ENCODE data around the gene MST1.

MST1 gene

DNA sequence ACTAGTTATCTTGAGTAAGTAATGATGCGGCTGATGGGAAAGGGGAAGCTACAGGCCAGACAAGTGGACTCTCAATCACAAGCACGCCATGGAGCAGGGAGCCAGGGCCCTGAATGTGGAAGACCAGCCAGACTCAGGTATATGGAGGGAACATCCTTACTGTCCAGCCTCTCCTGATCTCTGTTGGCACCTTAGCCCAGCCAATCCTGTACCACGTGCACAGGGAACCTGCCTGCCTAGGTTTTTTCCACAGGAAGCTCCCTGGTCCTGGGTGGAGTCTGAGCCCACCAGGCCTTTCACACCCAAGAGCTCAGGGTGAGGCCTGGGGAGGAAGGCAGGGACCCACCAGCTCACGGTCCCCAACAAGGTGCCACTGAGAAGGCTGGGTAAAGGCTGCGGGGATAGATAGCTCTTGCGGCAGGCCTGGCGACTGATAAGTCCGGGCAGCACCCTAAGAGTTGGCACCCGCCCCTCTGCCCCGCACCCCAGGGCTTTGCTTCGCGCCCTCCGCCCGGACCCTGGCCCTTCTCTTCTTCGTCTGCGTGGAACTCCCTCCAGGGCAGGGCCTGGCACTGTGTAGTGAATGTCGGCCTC is 16.1 kb downstream of the MST1 start:
- H3K4me1 Mint-ChIP-seq: peaks cover 22% of the 10 kb centered on the region
- peak overlapping the region; percentile 90 to 97 (median 94) for H3K4me3 Mint-ChIP-seq
- peak overlapping the region; percentile 94 to 100 (median 99) for H3K27ac Mint-ChIP-seq
- peaks cover 6% of the 10 kb centered on the region for H3K27me3 Mint-ChIP-seq (ENCODE audit: low read depth)
- TF ChIP-seq, protein P1, sequence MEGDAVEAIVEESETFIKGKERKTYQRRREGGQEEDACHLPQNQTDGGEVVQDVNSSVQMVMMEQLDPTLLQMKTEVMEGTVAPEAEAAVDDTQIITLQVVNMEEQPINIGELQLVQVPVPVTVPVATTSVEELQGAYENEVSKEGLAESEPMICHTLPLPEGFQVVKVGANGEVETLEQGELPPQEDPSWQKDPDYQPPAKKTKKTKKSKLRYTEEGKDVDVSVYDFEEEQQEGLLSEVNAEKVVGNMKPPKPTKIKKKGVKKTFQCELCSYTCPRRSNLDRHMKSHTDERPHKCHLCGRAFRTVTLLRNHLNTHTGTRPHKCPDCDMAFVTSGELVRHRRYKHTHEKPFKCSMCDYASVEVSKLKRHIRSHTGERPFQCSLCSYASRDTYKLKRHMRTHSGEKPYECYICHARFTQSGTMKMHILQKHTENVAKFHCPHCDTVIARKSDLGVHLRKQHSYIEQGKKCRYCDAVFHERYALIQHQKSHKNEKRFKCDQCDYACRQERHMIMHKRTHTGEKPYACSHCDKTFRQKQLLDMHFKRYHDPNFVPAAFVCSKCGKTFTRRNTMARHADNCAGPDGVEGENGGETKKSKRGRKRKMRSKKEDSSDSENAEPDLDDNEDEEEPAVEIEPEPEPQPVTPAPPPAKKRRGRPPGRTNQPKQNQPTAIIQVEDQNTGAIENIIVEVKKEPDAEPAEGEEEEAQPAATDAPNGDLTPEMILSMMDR (IDR thresholded peaks at IDR 0.05; ENCODE audit: unreplicated experiment in 3 of 3): no peak
- H3K36me3 Mint-ChIP-seq (ENCODE audit: low read depth): peaks cover 11% of the 10 kb centered on the region
- no peaks in the 10 kb centered on the region for H3K9me3 Mint-ChIP-seq

- peak overlapping the region; percentile 74 to 88 (median 86) for H3K4me3 Mint-ChIP-seq
- H3K9me3 Mint-ChIP-seq: no peaks in the 10 kb centered on the region
- H3K27ac Mint-ChIP-seq: peak overlapping the region; percentile 67 to 89 (median 87)
- peaks cover 24% of the 10 kb centered on the region for H3K4me1 Mint-ChIP-seq
- H3K27me3 Mint-ChIP-seq (ENCODE audit: low read depth): peaks cover 6% of the 10 kb centered on the region
- TF ChIP-seq, protein P1 (IDR thresholded peaks at IDR 0.05; ENCODE audit: unreplicated experiment in 3 of 3): peak; percentile 77 to 90 (median 86)
- peaks cover 5% of the 10 kb centered on the region for H3K36me3 Mint-ChIP-seq (ENCODE audit: low read depth)
Observed at GRCh38 chr3:49671291-49672288, 17.7 kb downstream of the MST1 start.

- Mint-ChIP-seq H3K9me3 (no peaks in the 10 kb centered on the region), H3K27me3 (ENCODE audit: low read depth) (peaks cover 6% of the 10 kb centered on the region), H3K27ac (peak overlapping the region in 1 of 3 experiments; percentile 38), H3K36me3 (ENCODE audit: low read depth) (peaks cover 2% of the 10 kb centered on the region), H3K4me3 (peak overlapping the region in 1 of 3 experiments; percentile 23), H3K4me1 (peaks cover 24% of the 10 kb centered on the region)
- TF ChIP-seq, protein P1 (IDR thresholded peaks at IDR 0.05; ENCODE audit: unreplicated experiment in 3 of 3): no peak
Observed at GRCh38 chr3:49670940-49671290, 18.4 kb downstream of the MST1 start.

DNA sequence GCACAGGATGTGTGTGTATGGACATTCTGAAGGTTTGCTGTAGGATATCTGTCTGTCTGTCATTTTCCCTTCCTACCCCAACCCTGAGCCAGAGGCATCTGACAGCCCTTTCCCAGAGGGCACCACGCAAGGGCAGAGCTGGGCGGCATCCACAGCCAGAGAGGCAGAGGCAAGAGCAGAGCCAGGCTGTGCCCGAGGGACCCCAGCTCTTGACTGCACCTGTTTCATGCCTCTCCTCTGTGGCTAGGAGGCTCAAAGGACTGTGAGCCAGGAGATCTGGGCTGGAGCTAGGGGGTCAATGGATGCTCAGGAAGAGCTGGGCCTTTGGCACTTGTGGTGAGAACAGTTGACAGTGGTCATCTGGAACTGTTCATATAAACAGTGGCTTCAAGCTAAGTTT is 19.9 kb downstream of the MST1 start:
- H3K27me3 Mint-ChIP-seq (ENCODE audit: low read depth): peaks cover 6% of the 10 kb centered on the region

DNA sequence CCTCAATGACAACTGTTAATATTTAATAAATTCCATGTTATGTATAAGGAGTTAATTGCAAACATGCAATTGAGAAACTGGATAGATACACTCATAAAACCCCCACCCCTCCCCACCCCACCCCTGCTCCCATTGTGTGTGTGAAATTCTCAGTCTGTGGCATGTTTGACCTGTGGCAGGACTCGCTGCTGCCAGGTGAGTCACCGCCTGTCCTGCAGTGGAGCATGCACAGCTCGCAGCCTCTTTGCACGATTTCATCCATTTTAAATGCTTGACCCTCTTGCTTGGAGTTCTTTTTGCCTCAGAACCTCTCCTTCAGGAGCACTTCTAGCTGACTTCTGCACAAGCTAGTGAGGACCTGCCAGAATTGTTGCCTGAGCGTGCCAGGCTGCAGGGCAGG is 20.4 kb downstream of the MST1 start:
- H3K9me3 Mint-ChIP-seq: no peaks in the 10 kb centered on the region
- peak overlapping the region in 1 of 3 experiments; percentile 52 for H3K27ac Mint-ChIP-seq
- no peak overlapping the region for H3K4me3 Mint-ChIP-seq
- TF ChIP-seq, protein P1 (IDR thresholded peaks at IDR 0.05; ENCODE audit: unreplicated experiment in 3 of 3): no peak
- H3K4me1 Mint-ChIP-seq: peaks cover 27% of the 10 kb centered on the region
- H3K36me3 Mint-ChIP-seq (ENCODE audit: low read depth): no peaks in the 10 kb centered on the region
- H3K27me3 Mint-ChIP-seq (ENCODE audit: low read depth): peaks cover 6% of the 10 kb centered on the region

More for the DNA sequence above, 19.9 kb downstream of the MST1 start:
- Mint-ChIP-seq H3K4me3 (no peak overlapping the region), H3K36me3 (ENCODE audit: low read depth) (no peaks in the 10 kb centered on the region), H3K27ac (peak overlapping the region in 1 of 3 experiments; percentile 41), H3K9me3 (no peaks in the 10 kb centered on the region), H3K4me1 (peaks cover 28% of the 10 kb centered on the region)
- TF ChIP-seq, protein P1 (IDR thresholded peaks at IDR 0.05; ENCODE audit: unreplicated experiment in 3 of 3): no peak

Data from nephron (organoid).